ENCODE data around the gene EFHC2. TPM values are rescaled to one million over a fixed set of nuclear protein-coding genes. Genes with fewer than 3 reads are reported as not detected.

Gene EFHC2
- total RNA-seq, 1 experiment from 2014 or later = 1.1 TPM

- Histone ChIP-seq H3K9ac (ENCODE audit: extremely low read depth, insufficient read length, low read length) (no peak overlapping the region), H3K4me2 (ENCODE audit: insufficient read depth, insufficient read length, low read length) (no peak overlapping the region), H3K23ac (ENCODE audit: insufficient read length, low read depth, low read length) (no peak overlapping the region), H3K56ac (ENCODE audit: insufficient read length, low read depth, low read length) (no peak overlapping the region), H4K8ac (replicated peaks; ENCODE audit: insufficient read length, low read depth, low read length) (no peak overlapping the region), H3K18ac (ENCODE audit: insufficient read length, low read depth, low read length) (no peak overlapping the region), H2BK15ac (ENCODE audit: low read depth, low read length) (no peak overlapping the region), H3K9me3 (ENCODE audit: control insufficient read depth, low read depth, low read length) (peaks cover 58% of the 10 kb centered on the region), H2BK120ac (ENCODE audit: low read depth, low read length, poor library complexity, severe bottlenecking) (no peak overlapping the region), H3K4ac (ENCODE audit: low read depth, low read length) (no peak overlapping the region), H4K20me1 (ENCODE audit: control insufficient read depth, insufficient read depth, insufficient read length) (no peaks in the 10 kb centered on the region), H4K5ac (ENCODE audit: insufficient read length, low read depth, low read length) (no peak overlapping the region), H3K79me1 (ENCODE audit: insufficient read depth, low read depth, low read length, poor library complexity, severe bottlenecking) (no peaks in the 10 kb centered on the region), H4K91ac (ENCODE audit: insufficient read length, low read depth, low read length) (no peak overlapping the region), H2BK5ac (ENCODE audit: insufficient read length, low read length) (no peak overlapping the region), H3K79me2 (ENCODE audit: insufficient read depth, low read length) (no peaks in the 10 kb centered on the region), H3K27me3 (ENCODE audit: insufficient read depth, low read length) (no peaks in the 10 kb centered on the region), H2AFZ (ENCODE audit: low read length) (no peak overlapping the region), H2AK5ac (ENCODE audit: insufficient read length, low read length) (no peak overlapping the region), H3K23me2 (ENCODE audit: insufficient read length, low read depth, low read length, poor library complexity, severe bottlenecking) (no peaks in the 10 kb centered on the region), H2BK20ac (ENCODE audit: low read depth, low read length, poor library complexity, severe bottlenecking) (no peak overlapping the region), H2BK12ac (ENCODE audit: insufficient read length, low read depth, low read length) (no peak overlapping the region), H3T11ph (ENCODE audit: low read length) (no peak overlapping the region), H3K14ac (ENCODE audit: insufficient read depth, low read length) (no peak overlapping the region), H3K4me1 (ENCODE audit: insufficient read depth, low read length) (no peaks in the 10 kb centered on the region), H3K27ac (ENCODE audit: insufficient read length, low read depth, low read length) (no peak overlapping the region)
- Mint-ChIP-seq H3K36me3 (ENCODE audit: insufficient read depth in 1 of 3, low read depth in 3 of 3) (peaks cover 0 to 14% (median 0%) of the 10 kb centered on the region in 3 experiments; a peak in 3 of 7 replicates), H3K9me3 (peaks cover 75 to 78% of the 10 kb centered on the region in 2 experiments), H3K27me3 (ENCODE audit: low read depth) (no peaks in the 10 kb centered on the region; the same call in 1 of the 2 replicates), H3K4me1 (no peaks in the 10 kb centered on the region), H3K27ac (no peak overlapping the region), H3K4me3 (no peak overlapping the region)
- WGBS (ENCODE audit: extremely low coverage, insufficient read length, low lambda C conversion rate) = no CpG with 5 or more reads among the region's 2 CpGs
- TF ChIP-seq CTCF (conservative IDR thresholded peaks at IDR 0.05) = no peak
- no peak for DNase-seq
These were observed 244.1 kb downstream of the EFHC2 start for GRCh38 chrX:44099366-44099765.

Other genes with a start within 250 kb of the EFHC2 start
- 19.8 and 20.9 TPM in 2 replicates for gene FUNDC1, start 199.2 kb upstream of the EFHC2 start, total RNA-seq (2021)